Osteocyte (in vitro differentiated cells): ENCODE results near the gene TMEM179. TPM values are rescaled to one million over a fixed set of nuclear protein-coding genes. Genes with fewer than 3 reads are reported as not detected.
A peak's percentile ranks its signal among the peaks of the same experiment; 100 is the strongest.

ENCODE experiments used
- DNase-seq: peaks from one replicate; pipeline ENCODE4 v3.0.0; 2021; ENCODE audit warnings: mixed read lengths; ENCODE audit not compliant: unreplicated experiment; ENCODE audit errors: extremely low spot score
- H3K27ac Mint-ChIP-seq: one replicate; pipeline ENCODE4 v1.8.0; 2021; ENCODE audit warnings: mild to moderate bottlenecking, mixed read lengths; ENCODE audit not compliant: unreplicated experiment
- H3K27me3 Mint-ChIP-seq: one replicate; pipeline ENCODE4 v1.8.0; 2021; ENCODE audit warnings: mixed read lengths; ENCODE audit not compliant: unreplicated experiment
- H3K36me3 Mint-ChIP-seq: one replicate; pipeline ENCODE4 v1.8.0; 2021; ENCODE audit warnings: mixed read lengths; ENCODE audit not compliant: unreplicated experiment
- H3K4me1 Mint-ChIP-seq: one replicate; pipeline ENCODE4 v1.8.0; 2021; ENCODE audit warnings: mixed read lengths; ENCODE audit not compliant: unreplicated experiment
- H3K4me3 Mint-ChIP-seq: one replicate; pipeline ENCODE4 v1.8.0; 2021; ENCODE audit warnings: mild to moderate bottlenecking, moderate library complexity, mixed read lengths; ENCODE audit not compliant: unreplicated experiment
- H3K9me3 Mint-ChIP-seq: one replicate; pipeline ENCODE4 v1.8.0; 2021; ENCODE audit warnings: mixed read lengths; ENCODE audit not compliant: unreplicated experiment
- CTCF ChIP-seq: fragments of 200-600 bp; sonication (generic); IDR thresholded peaks from 2 replicates; pipeline ENCODE4 v1.5.0; 2021; ENCODE audit warnings: antibody characterized with exemption, mild to moderate bottlenecking, moderate library complexity
- total RNA-seq: library from RNA; stranded (reverse); gene quantifications from 2 replicates; pipeline ENCODE4 v1.2.1, GENCODE V29; 2021

The TMEM179 gene
- total RNA-seq, 1 donor from 2014 or later, result not detected

GRCh38 chr14:104546591-104547309, 57.8 kb downstream of the TMEM179 start:
- no peaks in the 10 kb centered on the region for H3K36me3 Mint-ChIP-seq
- H3K9me3 Mint-ChIP-seq, result no peaks in the 10 kb centered on the region
- TF ChIP-seq CTCF, result no peak
- H3K4me3 Mint-ChIP-seq, result no peak overlapping the region
- H3K27me3 Mint-ChIP-seq, result peaks cover 19% of the 10 kb centered on the region
- H3K27ac Mint-ChIP-seq, result no peak overlapping the region
- DNase-seq, result peak; percentile 80
- no peaks in the 10 kb centered on the region for H3K4me1 Mint-ChIP-seq

- H3K36me3 Mint-ChIP-seq, result no peaks in the 10 kb centered on the region
- H3K9me3 Mint-ChIP-seq, result no peaks in the 10 kb centered on the region
- H3K4me3 Mint-ChIP-seq, result no peak overlapping the region
- no peak overlapping the region for H3K27ac Mint-ChIP-seq
- peaks cover 22% of the 10 kb centered on the region for H3K27me3 Mint-ChIP-seq
- TF ChIP-seq CTCF, result no peak
- no peaks in the 10 kb centered on the region for H3K4me1 Mint-ChIP-seq
- peak; percentile 71 for DNase-seq
Measured at GRCh38 chr14:104545942-104546501, 58.5 kb downstream of the TMEM179 start.

DNA sequence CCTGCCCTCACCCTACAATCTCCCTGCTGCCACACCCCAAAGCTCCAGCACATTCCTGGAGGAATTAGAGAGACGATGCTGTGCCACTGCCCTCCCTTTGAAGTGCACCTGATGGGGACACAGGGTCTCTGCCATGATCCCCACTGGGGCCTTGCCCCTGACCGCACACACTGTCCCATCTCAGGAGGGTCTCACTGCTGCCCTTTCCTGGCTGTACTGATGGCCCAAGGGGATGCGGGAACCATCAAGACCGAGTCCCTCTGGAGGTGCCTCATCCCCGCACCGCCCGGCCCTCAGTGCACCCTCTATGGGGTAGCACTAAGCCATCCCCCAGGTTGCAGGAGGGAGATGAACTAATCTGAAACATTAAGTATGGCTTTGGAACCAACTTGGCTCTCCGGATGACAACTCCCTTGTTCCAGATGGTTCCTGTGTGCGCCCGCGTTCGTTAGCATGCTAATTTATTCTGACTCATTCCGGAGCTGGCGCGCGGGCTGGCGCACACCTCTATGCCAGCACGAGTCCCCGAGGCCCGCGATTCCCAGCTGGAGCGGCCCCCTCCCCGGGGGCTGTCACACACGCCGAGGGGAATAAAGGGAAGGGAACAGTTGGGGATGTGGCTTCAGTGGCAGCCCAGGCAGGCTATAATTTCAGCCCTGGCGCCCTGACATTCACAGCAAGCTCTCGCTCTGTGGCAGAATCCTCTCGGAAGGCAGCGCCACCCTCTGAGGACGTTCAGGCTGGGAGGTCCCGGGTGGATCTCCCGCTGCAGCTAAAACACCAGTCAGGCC, 59.2 kb downstream of the TMEM179 start:
- H3K36me3 Mint-ChIP-seq, result no peaks in the 10 kb centered on the region
- no peak for TF ChIP-seq CTCF
- no peak overlapping the region for H3K27ac Mint-ChIP-seq
- H3K27me3 Mint-ChIP-seq, result peaks cover 22% of the 10 kb centered on the region
- DNase-seq, result no peak
- no peaks in the 10 kb centered on the region for H3K4me1 Mint-ChIP-seq
- H3K9me3 Mint-ChIP-seq, result no peaks in the 10 kb centered on the region
- H3K4me3 Mint-ChIP-seq, result no peak overlapping the region

DNA sequence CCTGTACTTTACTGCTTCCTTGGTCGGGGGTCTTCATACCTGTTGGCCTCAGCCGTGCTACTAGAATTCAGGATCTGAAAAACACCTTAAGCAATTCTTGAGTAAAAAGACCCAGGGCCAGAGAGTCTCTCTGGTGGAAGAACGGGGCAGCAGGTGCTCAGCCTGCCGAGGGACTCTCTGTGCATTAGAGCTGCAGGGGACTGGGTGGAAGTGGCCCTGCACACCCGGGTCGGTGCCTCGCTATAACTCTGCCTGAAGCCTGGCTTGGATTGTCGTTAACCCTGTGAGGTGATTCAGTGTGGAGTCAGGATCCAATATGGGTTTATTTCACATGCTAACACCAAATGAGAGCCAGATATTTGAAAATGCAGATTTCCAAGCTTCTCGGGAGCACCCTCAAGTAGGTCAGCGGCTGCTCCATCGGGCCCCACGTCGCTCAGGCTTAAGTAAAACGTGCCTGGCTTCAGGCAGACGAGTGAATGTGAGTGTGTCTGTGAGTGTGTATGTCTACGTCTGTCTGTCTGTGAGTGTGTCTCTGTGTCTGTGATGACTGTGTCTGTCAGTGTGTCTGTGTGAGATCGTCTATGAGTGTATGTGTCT, 60.1 kb downstream of the TMEM179 start:
- DNase-seq, result no peak
- no peaks in the 10 kb centered on the region for H3K36me3 Mint-ChIP-seq
- H3K27me3 Mint-ChIP-seq, result peaks cover 22% of the 10 kb centered on the region

More for the DNA sequence above, 60.1 kb downstream of the TMEM179 start:
- H3K27ac Mint-ChIP-seq, result no peak overlapping the region
- no peaks in the 10 kb centered on the region for H3K9me3 Mint-ChIP-seq
- no peak overlapping the region for H3K4me3 Mint-ChIP-seq
- no peaks in the 10 kb centered on the region for H3K4me1 Mint-ChIP-seq
- TF ChIP-seq CTCF, result no peak
